GM19351 (cell line): ENCODE measurements around the gene NUDT14.

ENCODE experiments used
- ATAC-seq: cut with Tn5 transposase; IDR thresholded peaks from one replicate; pipeline ENCODE4 v1.9.1; 2021; ENCODE audit warnings: mild to moderate bottlenecking, moderate library complexity; ENCODE audit not compliant: unreplicated experiment

NUDT14 gene

DNA sequence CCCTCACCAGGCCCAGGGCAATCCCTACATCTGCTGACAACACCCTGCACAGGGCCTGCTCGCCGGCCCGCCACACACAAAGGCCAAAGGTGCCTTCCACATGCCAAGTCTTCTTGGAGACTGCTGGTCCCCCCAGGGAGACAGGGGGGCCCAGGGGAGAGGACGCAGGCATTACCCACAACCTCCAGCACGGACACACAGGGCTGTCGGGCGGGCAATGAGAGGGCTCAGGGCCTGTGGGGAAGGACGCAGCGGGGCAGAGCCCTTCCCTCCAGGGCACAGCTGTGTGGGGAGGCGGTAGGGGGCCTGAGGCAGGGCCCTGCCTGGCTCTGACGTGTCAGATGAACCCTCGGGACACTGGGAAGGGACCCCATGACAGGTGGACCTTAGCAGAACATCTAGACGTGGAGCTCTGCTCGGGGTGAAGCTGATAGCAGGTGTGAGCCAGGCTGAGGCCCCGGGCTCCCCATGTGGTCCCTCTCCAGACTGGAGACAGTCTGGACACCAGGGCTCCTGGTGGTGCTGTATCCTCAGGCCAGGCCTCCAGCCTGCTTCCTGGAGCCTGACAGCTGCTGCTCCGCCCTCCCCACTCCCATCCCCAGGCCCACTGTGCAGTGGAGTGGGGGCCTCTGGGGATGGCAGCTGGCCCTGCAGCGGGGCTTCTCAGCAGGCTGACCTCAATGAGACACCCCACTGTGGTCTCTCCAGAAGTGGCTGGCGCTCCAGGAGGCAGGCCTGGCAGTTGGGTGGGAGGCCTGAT is 31.6 kb upstream of the NUDT14 start:
- no peak for ATAC-seq

DNA sequence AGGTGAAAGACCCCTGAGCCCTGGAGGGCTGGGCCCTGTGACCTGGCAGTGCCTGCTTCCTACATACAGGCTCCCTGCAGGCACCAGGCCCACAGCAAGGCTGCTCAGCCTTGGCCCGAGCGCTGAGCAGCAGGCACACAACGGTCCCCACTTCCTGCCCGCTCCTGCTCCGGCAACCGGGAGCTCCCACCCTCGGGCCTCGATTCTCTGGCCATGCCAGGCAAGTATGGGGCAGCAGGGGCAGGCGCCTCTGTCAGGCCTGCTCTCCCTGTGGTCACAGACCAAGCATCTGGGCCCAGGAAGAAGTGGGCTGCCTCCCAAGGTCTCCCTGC is 30.6 kb upstream of the NUDT14 start:
- ATAC-seq, result no peak

DNA sequence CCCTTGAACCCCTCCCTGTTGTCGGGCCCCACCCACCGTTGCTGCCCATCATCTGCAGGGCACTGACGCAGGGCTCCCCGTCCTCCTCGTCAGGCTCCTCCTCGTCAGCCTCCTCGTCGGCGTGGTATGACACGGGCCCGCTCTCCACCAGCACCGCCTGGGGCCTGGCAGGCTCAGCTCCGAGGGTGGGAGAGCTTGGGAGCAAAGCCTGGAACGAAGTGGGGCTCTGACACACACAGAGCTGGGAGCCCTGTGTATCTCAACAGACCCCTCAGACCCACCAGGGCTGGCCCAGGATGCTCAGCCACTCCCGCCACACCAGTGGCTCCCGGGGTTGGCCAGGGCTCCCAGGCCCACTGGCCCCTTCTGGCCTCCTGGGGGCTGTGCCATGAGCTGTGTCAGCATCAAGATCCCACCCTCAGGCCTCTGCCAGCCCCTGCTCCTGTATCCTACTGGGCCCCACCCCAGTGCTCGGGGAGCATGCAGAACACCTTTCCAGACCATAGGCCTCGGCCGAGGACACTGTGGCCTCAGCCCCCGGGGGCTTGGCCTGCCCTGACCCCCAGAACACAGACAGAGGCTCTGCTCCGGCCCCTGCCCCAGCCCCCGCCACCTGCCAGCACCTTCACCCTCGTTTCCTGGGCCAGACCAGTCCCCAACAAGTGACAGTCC is 30.1 kb upstream of the NUDT14 start:
- no peak for ATAC-seq

DNA sequence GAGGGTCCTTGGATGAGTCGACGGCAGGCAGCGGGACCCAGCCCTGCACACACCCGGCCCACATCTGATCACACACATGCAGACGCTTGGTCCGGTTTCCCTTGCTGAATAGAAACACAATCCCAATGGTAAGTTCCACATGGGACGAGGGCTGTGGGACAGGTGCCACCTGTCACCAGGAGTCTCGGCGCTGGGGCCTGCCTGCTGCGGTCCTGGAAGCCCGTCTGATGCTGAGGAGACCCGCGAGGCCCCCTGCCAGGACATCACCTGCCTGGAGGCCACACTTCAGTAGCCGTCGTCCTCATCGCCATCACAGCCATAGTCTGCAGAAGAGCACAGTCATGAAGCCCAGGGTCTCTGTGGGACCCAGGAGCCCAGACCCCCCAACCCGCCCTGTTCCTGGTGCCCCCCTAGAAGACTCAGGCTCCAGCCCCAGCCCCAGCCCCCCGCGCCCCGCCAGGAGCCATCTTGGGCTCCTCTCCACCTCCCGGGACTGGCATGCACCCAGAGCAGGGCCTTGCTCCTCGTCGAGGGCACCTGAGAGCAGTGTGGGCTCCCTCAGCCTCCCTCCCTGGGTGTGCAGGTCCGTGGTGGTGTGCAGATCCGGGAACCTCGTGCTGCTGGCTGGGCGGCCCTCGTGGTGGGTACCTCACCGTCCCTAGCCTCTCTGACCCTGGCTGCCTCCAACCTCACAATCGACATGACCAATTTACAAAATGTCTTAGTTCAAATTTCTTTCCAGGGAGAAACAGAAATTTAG is 29.3 kb upstream of the NUDT14 start:
- no peak for ATAC-seq

DNA sequence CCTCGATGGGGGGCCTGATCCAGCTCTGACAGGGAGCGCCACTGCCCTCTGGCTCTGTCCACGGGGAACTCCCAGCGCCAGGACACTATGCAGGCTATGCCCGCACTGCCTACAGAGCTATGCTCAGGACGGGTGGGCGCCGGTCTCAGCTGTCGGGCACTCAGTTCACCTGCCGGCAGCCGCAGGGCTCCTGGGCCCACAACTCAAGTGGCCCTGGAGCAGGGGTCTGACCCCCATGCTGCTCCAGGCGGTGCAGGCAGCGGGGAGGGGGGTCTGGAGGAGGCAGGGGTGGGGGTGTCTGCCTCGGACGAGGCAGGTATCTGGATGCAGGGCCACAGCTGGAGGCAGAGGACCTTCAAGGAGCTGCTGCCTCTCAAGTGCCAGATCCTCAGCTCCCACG is 28.5 kb upstream of the NUDT14 start:
- no peak for ATAC-seq

DNA sequence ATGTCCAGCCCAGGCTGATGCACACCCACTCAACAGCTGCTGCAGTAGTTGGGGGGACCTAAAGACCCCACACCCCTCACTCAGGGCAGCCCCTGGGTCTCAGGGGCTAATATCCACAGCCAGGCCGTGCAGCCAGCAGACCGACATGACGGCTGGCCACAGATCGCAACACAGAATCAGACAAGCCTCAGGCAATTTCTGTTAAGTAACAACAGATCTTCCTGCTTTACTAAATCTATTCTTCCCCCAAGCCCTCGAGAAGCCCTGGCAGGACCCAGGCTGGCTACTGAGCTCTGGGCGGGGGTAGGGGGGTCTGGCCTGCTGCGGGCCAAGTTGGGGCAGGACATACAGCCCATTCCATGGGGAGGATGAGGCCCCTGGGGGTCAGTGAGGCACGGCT is 28.0 kb upstream of the NUDT14 start:
- ATAC-seq, result no peak

DNA sequence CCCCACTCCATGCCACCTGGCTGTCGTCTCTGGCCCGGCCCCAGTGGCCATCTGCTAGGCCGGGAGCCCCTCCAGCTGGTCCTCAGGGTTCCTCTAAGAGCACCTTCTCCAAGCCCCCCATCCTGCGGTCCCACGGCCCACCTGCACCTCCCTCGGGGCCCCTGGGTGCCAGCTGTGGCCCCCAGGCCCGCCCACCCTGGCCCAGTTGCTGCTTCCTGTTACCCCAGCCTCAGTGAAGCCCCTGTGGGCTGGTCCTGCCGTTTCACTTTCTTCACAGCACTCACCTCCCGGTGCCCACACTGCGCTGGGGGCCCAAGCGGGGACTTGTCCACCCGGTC is 27.6 kb upstream of the NUDT14 start:
- ATAC-seq, result no peak

DNA sequence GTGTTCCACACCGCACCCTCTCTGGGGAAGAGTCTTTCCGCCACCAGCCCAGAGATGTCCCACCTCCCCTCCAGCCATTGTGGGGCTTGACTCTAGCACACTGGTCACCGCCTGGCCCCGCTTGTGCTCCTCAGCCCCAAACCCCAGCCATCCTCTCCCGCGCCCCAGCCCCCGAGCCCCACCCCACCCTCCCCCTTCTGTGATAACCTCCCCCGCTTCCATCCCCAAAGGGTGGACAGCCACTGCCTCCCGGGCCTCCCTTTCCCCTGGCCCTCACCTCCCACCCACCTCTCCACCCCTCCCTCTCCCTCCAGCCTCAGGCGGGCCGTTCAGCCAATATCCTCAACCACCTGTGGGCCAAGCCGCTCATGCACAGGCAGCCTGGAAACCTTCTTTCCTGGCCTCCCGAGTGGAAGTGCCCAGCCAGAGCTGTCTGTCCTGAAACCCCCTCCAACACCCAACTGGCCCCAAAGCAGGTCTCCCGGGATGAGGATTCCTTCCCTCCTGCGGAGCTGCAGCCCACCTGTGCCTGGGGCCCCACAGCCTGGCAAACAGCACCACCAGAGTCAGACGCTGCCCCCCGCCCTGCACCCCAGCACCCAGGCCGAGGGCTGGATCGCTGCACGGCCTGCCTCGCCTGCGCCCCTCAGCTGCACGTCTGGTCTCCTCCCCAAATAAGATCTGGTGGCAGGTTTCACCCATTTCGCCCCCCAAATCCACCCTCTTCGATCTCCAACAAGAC is 27.1 kb upstream of the NUDT14 start:
- ATAC-seq, result no peak

DNA sequence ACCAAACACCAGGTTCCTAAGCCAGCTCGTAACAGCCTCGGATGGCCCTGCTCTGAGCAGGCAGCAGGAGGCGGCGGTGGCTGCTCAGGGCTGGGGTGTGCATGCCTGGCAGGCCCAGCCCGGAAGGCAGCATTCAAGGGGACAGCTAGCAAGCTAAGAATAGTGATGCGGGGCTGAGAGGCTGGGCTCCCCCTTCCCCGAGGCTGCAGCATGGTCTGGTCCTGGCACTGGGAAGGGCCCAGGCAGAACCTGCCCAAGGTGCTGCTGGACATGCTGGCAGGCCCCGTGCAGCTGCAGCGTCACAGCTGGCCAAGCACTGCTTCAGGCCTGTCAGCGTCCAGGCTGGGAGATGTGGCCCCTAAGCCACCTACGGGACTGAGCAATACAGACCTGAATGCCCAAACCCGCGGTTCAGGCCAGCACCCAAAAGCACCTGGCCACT is 26.4 kb upstream of the NUDT14 start:
- no peak for ATAC-seq

DNA sequence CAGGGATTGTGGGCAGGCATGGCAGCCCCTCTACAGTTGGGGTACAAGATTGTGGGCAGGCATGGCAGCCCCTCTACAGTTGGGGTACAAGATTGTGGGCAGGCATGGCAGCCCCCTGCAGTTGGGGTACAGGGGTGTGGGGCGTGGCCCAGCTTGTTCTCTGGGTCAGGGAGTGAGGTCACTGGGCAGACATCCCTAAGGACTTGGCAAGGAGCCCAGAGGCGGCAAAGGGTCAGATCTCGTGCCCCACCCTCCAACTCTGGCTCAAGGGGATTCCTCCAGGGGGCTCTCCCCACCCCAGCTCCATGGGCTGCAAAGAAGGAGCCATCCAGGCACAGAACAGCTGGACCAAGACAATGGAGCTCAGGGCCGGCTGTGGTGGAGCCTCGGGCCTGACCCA is 25.8 kb upstream of the NUDT14 start:
- no peak for ATAC-seq

DNA sequence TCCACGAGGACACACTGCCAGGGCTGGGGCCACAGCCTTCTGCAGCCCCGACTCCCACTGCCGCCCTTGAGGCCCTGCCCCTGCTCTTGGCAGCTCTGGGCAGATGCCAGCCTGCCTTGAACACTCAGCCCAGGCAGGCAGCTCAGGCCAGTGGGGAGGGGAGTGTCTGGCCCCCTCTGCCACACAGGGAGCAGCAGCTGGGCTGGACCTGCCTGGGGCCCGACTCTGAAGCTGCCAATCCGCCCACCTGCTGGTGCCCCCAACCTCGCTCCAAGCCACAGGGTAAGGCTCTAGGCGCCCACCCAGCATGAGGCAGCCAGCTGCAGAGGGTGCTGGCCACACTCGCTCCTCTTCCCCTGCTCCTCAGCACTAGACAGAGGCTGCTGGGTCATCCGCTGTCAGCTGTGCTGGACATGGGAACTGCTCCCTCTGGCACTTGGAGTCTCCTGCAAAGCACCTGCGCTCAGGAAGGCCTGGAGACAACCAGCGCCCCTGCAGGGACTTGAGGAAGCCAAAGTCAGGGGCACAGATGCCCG is 24.6 kb upstream of the NUDT14 start:
- no peak for ATAC-seq

DNA sequence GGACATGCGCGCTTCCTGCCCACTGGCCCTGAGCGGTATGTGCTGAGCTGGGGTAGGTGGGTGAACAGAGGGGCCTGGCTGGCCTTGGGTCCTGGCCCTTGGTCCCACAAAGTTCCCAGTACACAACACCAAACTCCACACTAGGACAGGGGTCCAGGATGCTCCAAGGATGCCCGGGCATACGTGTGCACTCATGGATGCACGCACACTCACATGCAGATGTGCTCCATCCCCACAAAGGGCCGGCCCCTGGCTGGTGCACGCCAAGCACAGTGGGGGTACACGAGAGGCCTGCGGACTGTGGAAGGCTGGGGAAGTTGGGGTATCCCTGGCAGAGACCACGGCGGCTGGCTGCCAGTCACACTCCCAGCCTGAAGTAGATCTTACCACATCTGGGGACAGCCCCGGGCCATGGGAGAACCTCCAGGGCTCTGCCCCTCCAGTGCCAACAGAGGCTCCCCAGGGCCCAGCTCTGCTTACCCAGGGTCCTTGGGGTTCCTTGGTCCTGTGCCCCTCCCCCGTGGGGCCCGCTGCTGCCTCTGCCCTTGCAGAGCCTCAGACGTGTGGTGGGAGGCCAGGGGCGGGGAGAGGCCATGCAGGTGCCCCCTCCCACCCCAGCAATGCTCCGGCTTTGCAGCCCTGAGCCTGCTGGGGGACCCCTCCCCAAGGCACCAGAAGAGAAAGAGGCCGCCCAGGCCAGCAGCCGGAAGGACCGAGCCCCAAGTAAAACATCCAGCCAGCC is 24.0 kb upstream of the NUDT14 start:
- ATAC-seq, result no peak

DNA sequence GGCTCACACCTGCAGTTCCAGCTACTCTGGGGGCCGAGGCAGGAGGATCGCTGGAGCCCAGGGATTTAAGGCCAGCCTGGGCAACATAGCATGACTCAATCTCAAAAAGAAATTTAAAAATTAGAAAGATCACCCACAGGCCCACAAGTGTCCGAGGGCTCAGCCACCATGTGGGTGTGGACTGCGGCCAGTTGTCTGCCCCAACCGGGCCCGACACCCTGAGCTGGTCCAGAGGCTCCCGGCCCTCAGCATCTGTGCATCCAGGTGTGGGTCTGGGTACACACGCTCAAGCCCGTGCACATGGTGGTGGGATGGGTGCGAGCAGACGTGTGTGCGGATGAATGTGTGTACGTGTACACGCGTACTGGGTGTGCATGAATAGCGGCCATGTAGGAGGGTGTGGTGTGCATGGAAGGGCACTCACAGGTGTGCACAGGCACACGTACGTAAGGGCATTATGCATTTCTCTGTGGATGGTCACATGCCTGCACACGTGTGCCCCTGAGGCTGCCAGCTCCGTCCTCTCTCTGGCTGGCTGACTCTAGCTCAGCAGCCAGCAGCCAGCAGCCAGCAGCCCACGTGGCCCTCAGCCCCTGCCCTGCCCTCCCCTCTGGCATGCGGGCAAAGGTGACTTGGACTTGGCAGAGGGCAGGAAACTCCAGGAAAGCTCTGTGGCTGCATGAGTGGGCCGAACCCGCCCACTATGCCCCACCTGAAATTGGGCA is 23.3 kb upstream of the NUDT14 start:
- no peak for ATAC-seq

DNA sequence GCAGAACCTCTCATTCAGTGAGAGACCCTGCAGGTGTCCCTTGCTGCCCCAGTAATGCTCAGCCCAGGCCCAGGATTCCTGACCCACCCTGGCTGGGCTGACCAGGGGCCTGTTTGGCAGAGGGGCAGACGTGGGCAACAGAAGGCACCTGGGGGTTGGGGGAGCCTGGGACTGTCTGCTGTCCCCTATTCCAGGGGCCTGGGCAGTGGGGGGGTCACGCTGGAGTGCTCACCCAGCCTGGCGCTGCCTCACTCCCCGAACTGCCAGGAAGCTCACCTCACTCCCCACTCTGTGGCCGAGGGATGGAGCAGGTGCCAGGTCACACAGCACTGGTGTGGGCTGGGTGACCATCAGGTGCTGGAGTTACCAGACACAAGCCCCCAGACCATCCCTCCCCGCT is 22.6 kb upstream of the NUDT14 start:
- no peak for ATAC-seq

DNA sequence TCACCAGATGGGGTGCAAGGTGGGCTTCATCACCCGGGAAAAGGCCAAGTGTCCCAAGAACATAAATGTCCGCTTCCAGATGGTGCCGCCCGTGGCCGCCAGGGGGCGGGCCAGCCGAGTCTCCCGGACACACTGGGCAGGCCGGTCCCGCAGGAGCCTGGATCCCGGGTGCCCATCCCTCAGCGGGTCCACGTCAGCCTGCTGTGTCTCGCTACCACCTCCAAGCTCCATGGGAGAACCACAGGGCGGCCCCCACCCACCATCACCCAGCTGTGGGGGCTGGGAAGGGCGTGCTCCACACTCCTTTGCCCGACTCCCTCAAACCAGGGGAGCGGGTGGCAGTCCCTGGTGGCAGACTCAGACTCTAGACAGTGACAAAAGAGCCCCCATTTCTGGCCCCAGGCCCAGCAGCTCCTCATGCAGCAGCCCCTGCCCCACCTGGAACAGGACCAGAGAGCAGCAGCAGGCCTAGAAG is 22.0 kb upstream of the NUDT14 start:
- ATAC-seq, result no peak

DNA sequence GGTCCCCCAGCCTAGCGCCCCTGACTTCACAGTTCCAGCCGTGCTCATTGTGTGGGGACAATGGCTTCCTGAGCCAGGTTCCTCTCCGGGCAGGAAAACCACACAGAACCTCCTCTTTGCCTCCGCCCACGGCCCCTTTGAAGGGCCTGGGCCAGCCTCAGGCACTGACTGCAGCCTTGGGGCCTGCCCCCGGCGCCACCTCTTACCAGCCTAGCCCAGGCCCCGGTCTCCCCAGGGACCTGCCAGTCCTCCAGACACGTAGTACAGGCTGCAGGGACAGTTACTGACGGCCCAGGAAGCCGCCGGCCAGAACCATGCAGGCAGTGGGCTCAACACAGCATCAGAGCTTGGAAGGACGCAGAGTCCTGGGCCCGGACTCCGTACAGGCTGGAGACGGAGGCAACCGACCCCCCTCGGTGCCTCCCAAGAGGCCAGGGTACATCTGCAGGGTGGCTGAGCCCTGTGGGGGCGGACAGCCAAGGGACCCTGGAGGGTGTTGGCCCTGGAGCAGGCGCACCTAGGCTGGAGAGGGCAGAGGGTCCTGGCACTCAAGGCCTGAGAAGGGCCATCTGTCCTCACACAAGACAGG is 20.9 kb upstream of the NUDT14 start:
- no peak for ATAC-seq

DNA sequence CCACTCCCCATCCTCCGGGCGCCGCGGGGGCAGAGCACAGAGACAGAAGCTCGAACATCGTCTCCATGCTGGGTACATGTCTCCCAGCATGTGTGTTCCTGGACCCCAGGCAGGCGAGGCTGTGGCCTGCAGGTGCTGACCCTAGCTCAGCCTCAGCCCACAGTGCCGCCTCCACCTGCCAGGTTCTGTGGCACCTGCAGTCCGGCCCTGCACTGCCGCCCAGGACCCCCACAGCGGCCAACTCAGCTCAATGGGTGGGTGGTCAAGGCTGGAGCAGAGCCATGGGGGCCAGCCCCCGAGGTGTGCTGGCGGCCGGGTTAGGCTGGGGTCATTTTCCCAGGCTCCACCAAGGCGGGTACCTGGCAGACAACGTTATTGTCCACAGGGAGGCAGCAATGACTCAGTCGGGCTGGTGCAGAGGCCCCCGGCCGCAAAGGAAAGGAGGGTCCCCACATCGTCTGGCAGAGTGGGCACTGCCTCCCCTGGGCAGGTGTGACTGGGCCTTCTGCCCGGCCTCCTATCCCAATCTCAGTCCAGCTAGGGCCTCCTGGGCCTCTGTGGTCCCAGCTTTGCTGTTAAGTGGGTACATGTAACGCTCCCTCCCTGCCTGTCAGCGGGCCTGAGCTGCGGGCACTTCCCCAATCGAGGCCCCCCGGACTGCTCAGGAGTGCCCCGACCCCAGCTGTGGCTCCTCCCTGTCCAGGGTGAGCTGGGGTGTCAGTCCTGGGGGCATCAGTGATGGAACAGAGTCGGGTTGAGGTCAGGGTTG is 20.2 kb upstream of the NUDT14 start:
- ATAC-seq, result no peak

DNA sequence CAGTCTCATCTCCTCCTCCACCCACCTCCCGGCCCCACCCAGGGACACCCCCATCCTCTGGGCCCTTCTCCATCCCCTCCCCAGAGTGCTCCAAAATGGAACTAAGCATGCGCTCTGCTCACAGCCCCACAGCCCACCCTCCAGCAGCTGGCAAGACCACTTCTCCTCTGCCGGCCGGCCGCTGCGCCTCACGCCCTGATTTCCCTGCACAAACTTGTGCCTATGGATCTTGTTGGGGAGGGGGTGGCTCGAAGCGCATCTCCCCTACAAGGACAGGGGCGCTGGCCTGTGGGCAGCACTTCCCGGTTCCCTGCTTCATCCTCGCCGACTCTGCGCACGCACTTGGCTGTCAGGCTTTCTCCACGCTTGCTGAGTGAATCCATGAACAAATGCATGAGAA is 19.5 kb upstream of the NUDT14 start:
- no peak for ATAC-seq

DNA sequence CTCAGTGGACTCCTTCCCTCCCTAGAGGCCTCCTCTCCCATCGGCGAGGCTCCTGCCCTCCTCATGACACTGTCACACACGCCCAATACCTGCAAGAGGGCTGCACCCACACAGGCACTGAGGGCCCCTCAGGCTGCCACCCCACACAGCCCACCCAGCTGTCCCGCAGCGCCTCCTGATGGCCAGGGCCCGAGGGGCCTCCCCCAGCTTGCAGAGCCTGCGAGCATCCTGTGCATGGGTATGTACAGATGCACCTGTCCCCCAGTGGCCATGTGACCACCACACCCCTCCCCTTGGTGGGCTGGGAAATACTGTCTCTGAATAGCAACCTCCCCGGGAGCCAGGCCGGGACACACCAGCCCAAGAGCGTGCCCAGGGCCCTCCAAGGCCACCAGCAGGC is 19.0 kb upstream of the NUDT14 start:
- no peak for ATAC-seq
